Measurements from ENCODE around the gene RACGAP1. TPM values are rescaled to one million over a fixed set of nuclear protein-coding genes. Genes with fewer than 3 reads are reported as not detected.
"Not testable (repeated sequence)": the region's sequence is repeated elsewhere in the genome, so short reads cannot be mapped to it uniquely, and the experiment has no call there.

The RACGAP1 gene
- total RNA-seq, 6 experiments from 2014 or later = 2.8 to 5.4 (median 4.2) TPM

DNA sequence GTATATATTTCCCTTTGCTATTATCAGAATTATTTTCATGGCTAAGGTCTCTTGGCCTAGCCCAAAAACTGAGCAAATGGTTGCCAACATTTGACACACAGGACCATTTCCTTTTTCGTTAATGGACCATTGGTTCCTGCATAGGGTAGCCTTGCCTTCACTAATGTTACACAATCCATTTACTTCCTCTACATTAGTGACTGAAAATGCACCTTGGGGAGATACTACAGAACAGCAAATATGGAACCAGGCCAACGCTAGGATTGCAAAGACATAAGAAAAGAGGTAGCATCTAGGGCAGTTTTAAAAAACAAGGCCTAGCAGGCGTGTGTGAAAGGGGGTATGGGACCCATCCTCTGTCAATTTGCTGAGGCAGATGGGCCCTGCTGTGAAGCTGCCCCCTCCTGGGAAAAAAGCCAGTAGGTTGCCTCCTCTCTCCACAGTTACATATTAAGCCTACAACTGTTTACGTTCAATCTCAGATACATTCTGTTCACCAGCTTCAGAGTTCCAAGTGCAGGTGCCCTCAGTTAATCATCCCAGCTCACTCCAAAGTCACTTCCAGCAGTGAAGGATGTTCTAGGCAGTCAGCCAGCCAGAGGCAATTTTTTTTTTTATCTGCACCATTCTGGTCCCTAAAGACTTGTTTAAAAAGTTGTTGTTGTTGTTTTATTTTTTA lies 37.5 kb downstream of the RACGAP1 start:
- intact Hi-C loops (cut with DNase I) = no loop called here
- 58% methylated on average over 4 of the region's 4 CpGs for WGBS (ENCODE audit: insufficient coverage, low coverage, low lambda C conversion rate, missing lambda C conversion rate)
- Histone ChIP-seq H3K4me1 (peaks cover 0 to 30% (median 0%) of the 10 kb centered on the region in 4 donors), H3K36me3 (no peaks in the 10 kb centered on the region), H3K27me3 (no peaks in the 10 kb centered on the region), H3K27ac (peak overlapping the region in 1 of 3 donors; percentile 15), H3K9me3 (no peaks in the 10 kb centered on the region), H3K4me3 (no peak overlapping the region)
- ATAC-seq (peak; percentile 42 to 83 (median 78)), DNase-seq (no peak)
- no peak for TF ChIP-seq POLR2A (IDR thresholded peaks at IDR 0.05)
- TF ChIP-seq, protein P1, sequence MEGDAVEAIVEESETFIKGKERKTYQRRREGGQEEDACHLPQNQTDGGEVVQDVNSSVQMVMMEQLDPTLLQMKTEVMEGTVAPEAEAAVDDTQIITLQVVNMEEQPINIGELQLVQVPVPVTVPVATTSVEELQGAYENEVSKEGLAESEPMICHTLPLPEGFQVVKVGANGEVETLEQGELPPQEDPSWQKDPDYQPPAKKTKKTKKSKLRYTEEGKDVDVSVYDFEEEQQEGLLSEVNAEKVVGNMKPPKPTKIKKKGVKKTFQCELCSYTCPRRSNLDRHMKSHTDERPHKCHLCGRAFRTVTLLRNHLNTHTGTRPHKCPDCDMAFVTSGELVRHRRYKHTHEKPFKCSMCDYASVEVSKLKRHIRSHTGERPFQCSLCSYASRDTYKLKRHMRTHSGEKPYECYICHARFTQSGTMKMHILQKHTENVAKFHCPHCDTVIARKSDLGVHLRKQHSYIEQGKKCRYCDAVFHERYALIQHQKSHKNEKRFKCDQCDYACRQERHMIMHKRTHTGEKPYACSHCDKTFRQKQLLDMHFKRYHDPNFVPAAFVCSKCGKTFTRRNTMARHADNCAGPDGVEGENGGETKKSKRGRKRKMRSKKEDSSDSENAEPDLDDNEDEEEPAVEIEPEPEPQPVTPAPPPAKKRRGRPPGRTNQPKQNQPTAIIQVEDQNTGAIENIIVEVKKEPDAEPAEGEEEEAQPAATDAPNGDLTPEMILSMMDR (IDR thresholded peaks at IDR 0.05) = no peak

GRCh38 chr12:49986476-49986875 lies 38.8 kb downstream of the RACGAP1 start:
- not testable (repeated sequence) for DNase-seq

GRCh38 chr12:49985981-49986380 lies 39.3 kb downstream of the RACGAP1 start:
- TF ChIP-seq POLR2A (IDR thresholded peaks at IDR 0.05) = no peak
- TF ChIP-seq, protein P1 (IDR thresholded peaks at IDR 0.05) = no peak

More at GRCh38 chr12:49986476-49986875, 38.8 kb downstream of the RACGAP1 start:
- H3K27me3 ChIP-seq; H3K27ac ChIP-seq; ATAC-seq; H3K4me3 ChIP-seq; H3K36me3 ChIP-seq; intact Hi-C loops (cut with DNase I); H3K9me3 ChIP-seq: not testable (repeated sequence)
- H3K4me1 ChIP-seq = peaks cover 0 to 30% (median 0%) of the 10 kb centered on the region in 4 donors
- WGBS (ENCODE audit: insufficient coverage, low coverage, low lambda C conversion rate, missing lambda C conversion rate) = 90% methylated on average over 2 of the region's 3 CpGs

GRCh38 chr12:49984476-49985359 lies 40.6 kb downstream of the RACGAP1 start:
- 97% methylated on average over 9 of the region's 9 CpGs for WGBS (ENCODE audit: insufficient coverage, low coverage, low lambda C conversion rate, missing lambda C conversion rate)
- H3K27me3 ChIP-seq = no peaks in the 10 kb centered on the region
- H3K36me3 ChIP-seq = no peaks in the 10 kb centered on the region
- no peaks in the 10 kb centered on the region for H3K9me3 ChIP-seq
- DNase-seq (no peak), ATAC-seq (no peak)
- H3K27ac ChIP-seq = no peak overlapping the region
- no peak overlapping the region for H3K4me3 ChIP-seq
- peaks cover 0 to 39% (median 0%) of the 10 kb centered on the region in 4 donors for H3K4me1 ChIP-seq
- intact Hi-C loops (cut with DNase I) = no loop called here
- TF ChIP-seq, protein P1 (IDR thresholded peaks at IDR 0.05) = no peak
- TF ChIP-seq POLR2A (IDR thresholded peaks at IDR 0.05) = no peak

More at GRCh38 chr12:49985981-49986380, 39.3 kb downstream of the RACGAP1 start:
- H3K27me3 ChIP-seq = no peaks in the 10 kb centered on the region
- H3K4me1 ChIP-seq = peaks cover 0 to 33% (median 0%) of the 10 kb centered on the region in 4 donors
- H3K27ac ChIP-seq = no peak overlapping the region
- H3K9me3 ChIP-seq = no peaks in the 10 kb centered on the region
- H3K36me3 ChIP-seq = no peaks in the 10 kb centered on the region
- intact Hi-C loops (cut with DNase I) = no loop called here
- WGBS (ENCODE audit: insufficient coverage, low coverage, low lambda C conversion rate, missing lambda C conversion rate) = 100% methylated on average over 5 of the region's 5 CpGs
- H3K4me3 ChIP-seq = no peak overlapping the region
- ATAC-seq = no peak
- DNase-seq = no peak

DNA sequence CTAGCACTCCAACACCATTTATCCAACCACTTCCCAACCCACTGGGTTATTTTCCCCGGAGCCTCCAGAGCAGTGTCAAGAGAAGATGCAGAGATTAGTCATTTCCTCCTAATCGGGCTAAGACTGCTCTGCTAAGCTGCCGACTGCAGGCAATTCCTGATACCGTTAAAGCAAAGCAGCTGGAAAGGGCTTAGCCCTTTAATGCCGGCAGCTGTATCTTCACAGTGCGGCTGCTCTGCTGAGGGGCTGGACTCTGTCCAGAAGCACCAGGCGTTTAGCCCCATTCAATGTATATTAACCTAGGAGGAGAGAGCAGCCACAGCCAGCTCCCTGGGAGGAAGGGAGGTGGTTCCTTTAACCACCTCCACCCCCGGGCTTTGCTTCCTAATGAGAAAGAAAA lies 41.4 kb downstream of the RACGAP1 start:
- no peak overlapping the region for H3K4me3 ChIP-seq
- peaks cover 0 to 33% (median 0%) of the 10 kb centered on the region in 4 donors for H3K4me1 ChIP-seq
- intact Hi-C loops (cut with DNase I) = no loop called here
- no peaks in the 10 kb centered on the region for H3K9me3 ChIP-seq
- no peak overlapping the region for H3K27ac ChIP-seq
- 13% methylated on average over 5 of the region's 8 CpGs for WGBS (ENCODE audit: insufficient coverage, low coverage, low lambda C conversion rate, missing lambda C conversion rate)
- DNase-seq (no peak), ATAC-seq (peak in 3 of 4 donors; percentile 14 to 65 (median 62))
- TF ChIP-seq, protein P1 (IDR thresholded peaks at IDR 0.05) = no peak
- H3K27me3 ChIP-seq = no peaks in the 10 kb centered on the region
- H3K36me3 ChIP-seq = no peaks in the 10 kb centered on the region
